KMS-11 (cell line): ENCODE data around the gene PRDX1.

ENCODE experiments used
- H2AFZ ChIP-seq: fragments of 200-600 bp; sonication (generic); 2 replicates; pipeline ENCODE4 v1.6.1; 2016; ENCODE audit warnings: antibody characterized with exemption, mixed run types, low read depth
- H3K27ac ChIP-seq: fragments of 200-600 bp; sonication (generic); 2 replicates; pipeline ENCODE4 v1.6.1; 2016; ENCODE audit warnings: mild to moderate bottlenecking, mixed run types
- H3K27me3 ChIP-seq: fragments of 200-600 bp; sonication (generic); 2 replicates; pipeline ENCODE4 v1.6.1; 2017; ENCODE audit warnings: mild to moderate bottlenecking, low read depth, mixed run types, moderate library complexity; ENCODE audit not compliant: insufficient read depth
- H3K36me3 ChIP-seq: fragments of 200-600 bp; sonication (generic); 2 replicates; pipeline ENCODE4 v1.6.1; 2017; ENCODE audit warnings: mild to moderate bottlenecking, mixed run types; ENCODE audit not compliant: insufficient read depth
- H3K4me1 ChIP-seq: fragments of 200-600 bp; sonication (generic); 2 replicates; pipeline ENCODE4 v1.6.1; 2016; ENCODE audit warnings: mild to moderate bottlenecking, low read depth, mixed run types; ENCODE audit not compliant: poor library complexity, severe bottlenecking
- H3K4me2 ChIP-seq: fragments of 200-600 bp; sonication (generic); 2 replicates; pipeline ENCODE4 v1.7.0; 2016; ENCODE audit warnings: mild to moderate bottlenecking, mixed run types
- H3K4me3 ChIP-seq: fragments of 200-600 bp; sonication (generic); IDR thresholded peaks from 2 replicates; pipeline ENCODE4 v1.6.1; 2017; ENCODE audit warnings: low read depth, low read length, mixed read lengths; ENCODE audit not compliant: insufficient read depth
- H3K79me2 ChIP-seq: fragments of 200-600 bp; sonication (generic); 2 replicates; pipeline ENCODE4 v1.6.1; 2016; ENCODE audit warnings: low read depth, mixed run types; ENCODE audit not compliant: insufficient read depth
- H3K9ac ChIP-seq: fragments of 200-600 bp; sonication (generic); 2 replicates; pipeline ENCODE4 v1.6.1; 2016; ENCODE audit warnings: mild to moderate bottlenecking, mixed run types
- H4K20me1 ChIP-seq: fragments of 200-600 bp; sonication (generic); 2 replicates; pipeline ENCODE4 v1.6.1; 2016; ENCODE audit warnings: mild to moderate bottlenecking, mixed run types; ENCODE audit not compliant: insufficient read depth
- TF ChIP-seq, protein P1 (sequence below): fragments of 200-600 bp; sonication (generic); conservative IDR thresholded peaks from 2 replicates; pipeline ENCODE4 v1.6.1; 2017; ENCODE audit warnings: low read depth, mild to moderate bottlenecking, antibody characterized with exemption, low read length, moderate library complexity, mixed read lengths

PRDX1 gene

DNA sequence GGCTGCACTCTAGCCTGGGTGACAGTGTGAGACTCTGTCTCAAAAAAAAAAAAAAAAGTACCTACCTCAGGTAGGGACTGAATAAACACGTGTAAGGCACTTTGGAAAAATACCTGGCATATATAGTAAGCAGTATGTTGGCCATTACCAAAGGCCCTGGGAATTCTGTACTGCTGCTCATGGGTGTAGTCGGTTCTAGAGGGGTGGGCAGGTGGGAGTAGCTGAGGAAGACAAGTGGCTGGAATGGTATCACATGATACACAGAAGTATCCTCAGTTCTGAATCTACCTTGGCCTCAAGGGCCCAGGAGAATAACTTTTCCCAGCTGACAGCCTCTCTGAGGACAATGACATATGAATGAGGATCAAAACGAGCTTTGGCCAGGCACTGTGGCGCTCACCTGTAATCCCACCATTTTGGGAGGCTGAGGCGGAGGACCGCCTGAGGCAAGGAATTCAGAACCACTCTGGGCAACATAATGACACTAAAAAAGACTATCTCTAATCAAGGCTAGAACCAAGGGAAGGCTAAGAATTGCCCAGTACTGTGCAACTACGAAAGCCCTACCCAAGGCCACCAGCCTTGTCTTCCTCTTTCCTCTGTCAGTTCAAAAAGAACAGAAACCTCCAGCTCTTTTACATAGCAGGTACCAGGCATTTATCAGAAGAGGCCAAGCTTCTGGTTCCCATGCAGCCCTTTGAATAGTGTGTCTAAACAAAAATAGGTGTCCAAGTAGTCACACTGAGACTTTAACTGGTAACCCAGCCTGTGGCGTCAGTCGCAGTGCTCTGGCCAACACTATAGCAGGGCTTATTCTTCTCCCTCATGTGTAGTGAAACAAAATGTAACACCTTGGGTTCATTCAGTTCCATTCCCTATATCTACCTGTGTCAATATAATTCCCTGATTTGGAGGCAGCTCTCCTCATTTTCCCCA is 11.4 kb downstream of the PRDX1 start:
- no peak overlapping the region for H2AFZ ChIP-seq
- no peaks in the 10 kb centered on the region for H3K4me1 ChIP-seq
- H4K20me1 ChIP-seq = no peaks in the 10 kb centered on the region
- H3K36me3 ChIP-seq = peaks cover 9% of the 10 kb centered on the region
- H3K79me2 ChIP-seq = peaks cover 5% of the 10 kb centered on the region; the same call in 1 of the 2 replicates
- no peak overlapping the region for H3K4me3 ChIP-seq
- H3K9ac ChIP-seq = no peak overlapping the region
- no peaks in the 10 kb centered on the region for H3K27me3 ChIP-seq
- no peak overlapping the region for H3K27ac ChIP-seq
- TF ChIP-seq, protein P1, sequence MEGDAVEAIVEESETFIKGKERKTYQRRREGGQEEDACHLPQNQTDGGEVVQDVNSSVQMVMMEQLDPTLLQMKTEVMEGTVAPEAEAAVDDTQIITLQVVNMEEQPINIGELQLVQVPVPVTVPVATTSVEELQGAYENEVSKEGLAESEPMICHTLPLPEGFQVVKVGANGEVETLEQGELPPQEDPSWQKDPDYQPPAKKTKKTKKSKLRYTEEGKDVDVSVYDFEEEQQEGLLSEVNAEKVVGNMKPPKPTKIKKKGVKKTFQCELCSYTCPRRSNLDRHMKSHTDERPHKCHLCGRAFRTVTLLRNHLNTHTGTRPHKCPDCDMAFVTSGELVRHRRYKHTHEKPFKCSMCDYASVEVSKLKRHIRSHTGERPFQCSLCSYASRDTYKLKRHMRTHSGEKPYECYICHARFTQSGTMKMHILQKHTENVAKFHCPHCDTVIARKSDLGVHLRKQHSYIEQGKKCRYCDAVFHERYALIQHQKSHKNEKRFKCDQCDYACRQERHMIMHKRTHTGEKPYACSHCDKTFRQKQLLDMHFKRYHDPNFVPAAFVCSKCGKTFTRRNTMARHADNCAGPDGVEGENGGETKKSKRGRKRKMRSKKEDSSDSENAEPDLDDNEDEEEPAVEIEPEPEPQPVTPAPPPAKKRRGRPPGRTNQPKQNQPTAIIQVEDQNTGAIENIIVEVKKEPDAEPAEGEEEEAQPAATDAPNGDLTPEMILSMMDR = no peak
- H3K4me2 ChIP-seq = no peak overlapping the region

DNA sequence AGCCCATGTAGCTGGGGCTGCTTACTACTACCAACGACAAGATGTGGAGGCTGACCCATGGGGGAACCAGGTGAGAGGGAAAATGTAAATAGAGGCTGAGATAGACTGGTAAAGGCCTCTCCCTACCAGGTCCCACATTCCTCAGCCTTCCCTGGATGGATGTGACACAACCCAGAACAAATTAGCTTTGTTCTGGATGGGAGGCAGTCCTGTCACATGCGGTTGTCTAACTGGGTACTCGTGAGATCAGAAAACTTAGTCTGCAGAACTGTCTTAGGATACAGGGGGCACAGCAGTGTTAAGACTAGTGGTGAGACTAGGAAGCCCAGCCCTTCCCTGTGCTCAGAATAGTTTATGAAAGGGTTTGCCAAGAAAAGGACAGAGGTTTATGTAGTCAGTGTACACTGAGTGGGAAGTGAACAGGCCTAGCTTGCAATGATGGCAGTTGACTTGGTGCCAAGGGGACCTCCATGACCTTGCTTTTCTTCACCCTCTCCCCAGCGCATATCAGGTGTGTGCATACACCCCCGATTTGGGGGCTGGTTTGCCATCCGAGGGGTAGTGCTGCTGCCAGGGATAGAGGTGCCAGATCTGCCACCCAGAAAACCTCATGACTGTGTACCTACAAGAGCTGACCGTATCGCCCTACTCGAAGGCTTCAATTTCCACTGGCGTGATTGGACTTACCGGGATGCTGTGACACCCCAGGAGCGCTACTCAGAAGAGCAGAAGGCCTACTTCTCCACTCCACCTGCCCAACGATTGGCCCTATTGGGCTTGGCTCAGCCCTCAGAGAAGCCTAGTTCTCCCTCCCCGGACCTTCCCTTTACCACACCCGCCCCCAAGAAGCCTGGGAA is 13.2 kb downstream of the PRDX1 start:
- Histone ChIP-seq H3K4me2 (no peak overlapping the region), H3K9ac (no peak overlapping the region), H3K4me3 (no peak overlapping the region), H4K20me1 (no peaks in the 10 kb centered on the region), H3K27me3 (no peaks in the 10 kb centered on the region), H3K4me1 (no peaks in the 10 kb centered on the region), H3K79me2 (no peaks in the 10 kb centered on the region), H3K27ac (no peak overlapping the region; the same call in 1 of the 2 replicates), H2AFZ (no peak overlapping the region), H3K36me3 (peaks cover 5% of the 10 kb centered on the region)
- TF ChIP-seq, protein P1 = no peak; the same call in 1 of the 2 replicates

DNA sequence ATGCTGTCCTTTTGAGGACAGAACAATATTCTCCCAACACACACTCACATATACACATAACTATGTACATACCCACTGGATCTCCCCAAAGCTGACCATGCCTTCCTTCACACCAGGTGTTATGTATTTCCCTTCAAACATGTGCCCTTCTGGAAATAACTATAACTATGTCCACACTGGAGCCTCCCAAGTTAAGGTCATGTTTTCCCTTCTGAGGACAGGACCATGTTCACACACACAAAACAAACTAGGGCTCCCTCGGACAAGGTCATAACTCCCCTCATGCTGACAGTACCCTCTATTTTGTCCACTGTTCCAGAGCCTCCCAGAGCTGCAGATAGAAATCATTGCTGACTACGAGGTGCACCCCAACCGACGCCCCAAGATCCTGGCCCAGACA is 13.8 kb downstream of the PRDX1 start:
- H3K27me3 ChIP-seq = no peaks in the 10 kb centered on the region
- peaks cover 5% of the 10 kb centered on the region for H3K36me3 ChIP-seq
- H3K4me3 ChIP-seq = no peak overlapping the region
- no peaks in the 10 kb centered on the region for H3K4me1 ChIP-seq
- H4K20me1 ChIP-seq = no peaks in the 10 kb centered on the region
- H3K4me2 ChIP-seq = no peak overlapping the region
- H3K27ac ChIP-seq = no peak overlapping the region; the same call in 1 of the 2 replicates
- no peaks in the 10 kb centered on the region for H3K79me2 ChIP-seq
- no peak overlapping the region for H3K9ac ChIP-seq
- TF ChIP-seq, protein P1 = no peak
- no peak overlapping the region for H2AFZ ChIP-seq

GRCh38 chr1:45507195-45507594 is 14.5 kb downstream of the PRDX1 start:
- TF ChIP-seq, protein P1 = no peak
- Histone ChIP-seq H3K27me3 (no peaks in the 10 kb centered on the region), H2AFZ (no peak overlapping the region), H3K9ac (no peak overlapping the region), H3K79me2 (no peaks in the 10 kb centered on the region), H3K4me1 (peaks cover 2% of the 10 kb centered on the region), H4K20me1 (no peaks in the 10 kb centered on the region), H3K4me2 (no peak overlapping the region), H3K27ac (no peak overlapping the region; the same call in 1 of the 2 replicates), H3K36me3 (peaks cover 5% of the 10 kb centered on the region; the same call in 1 of the 2 replicates), H3K4me3 (no peak overlapping the region)
